Esophagus muscularis mucosa (tissue), 4 donors: ENCODE data around the gene LMOD2.

Experiments
- EP300 ChIP-seq: sonication (generic); formaldehyde crosslinking; IDR thresholded peaks from one replicate; pipeline ENCODE4 v1.6.1; 2017; ENCODE audit warnings: antibody characterized with exemption
- POLR2A ChIP-seq: fragments of 450-650 bp; IDR thresholded peaks from one replicate; pipeline ENCODE4 v1.6.1; 2017; ENCODE audit warnings: antibody characterized with exemption, moderate library complexity, mild to moderate bottlenecking, low read depth
- POLR2AphosphoS5 ChIP-seq, 2 donors: sonication (generic); formaldehyde crosslinking; IDR thresholded peaks; one replicate each; pipeline ENCODE4 v1.6.1; 2017; ENCODE audit warnings: antibody characterized with exemption in 2 of 2
- TF ChIP-seq, protein P1 (sequence below), 3 experiments: fragments of 200-600 bp in 2 of 3; fragments of 450-650 bp in 1 of 3; sonication (generic) in 2 of 3; IDR thresholded peaks; one replicate each; pipeline ENCODE4 v1.5.1; 2017 to 2019; ENCODE audit warnings: antibody characterized with exemption in 3 of 3, mild to moderate bottlenecking in 2 of 3, moderate library complexity in 1 of 3

DNA sequence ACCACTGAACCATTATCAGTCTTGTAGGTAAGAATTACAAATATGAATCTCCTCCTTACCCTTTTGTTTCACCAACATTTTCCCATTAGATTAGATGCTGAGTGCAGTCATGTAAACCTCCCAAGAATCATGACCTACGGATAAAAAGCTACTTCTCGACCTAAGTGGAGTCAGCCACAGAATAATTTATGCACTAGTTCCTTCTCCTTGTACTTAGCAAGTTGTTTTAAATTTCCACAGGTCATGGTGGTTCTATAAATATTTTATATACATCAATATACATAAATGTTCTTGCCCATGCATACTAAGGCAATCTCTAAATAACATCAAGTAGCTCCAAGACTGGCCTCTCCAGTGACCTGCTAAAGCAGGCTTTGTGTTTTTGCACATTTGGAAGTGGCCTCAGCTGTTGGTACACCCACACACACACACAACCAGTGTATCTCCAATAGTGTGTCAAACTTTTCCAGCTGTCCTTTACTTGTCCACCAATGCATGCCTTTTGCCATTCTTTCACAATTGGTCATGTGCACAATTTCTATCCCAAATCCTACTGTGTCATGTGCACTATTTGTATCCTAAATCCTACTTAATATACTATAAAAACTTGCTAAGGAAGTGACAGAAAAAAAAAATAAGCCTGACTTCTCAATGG is 21.5 kb downstream of the LMOD2 start:
- TF ChIP-seq POLR2A (no peak), POLR2AphosphoS5 (IDR thresholded peaks at IDR 0.05) (no peak), EP300 (no peak)
- TF ChIP-seq, protein P1, sequence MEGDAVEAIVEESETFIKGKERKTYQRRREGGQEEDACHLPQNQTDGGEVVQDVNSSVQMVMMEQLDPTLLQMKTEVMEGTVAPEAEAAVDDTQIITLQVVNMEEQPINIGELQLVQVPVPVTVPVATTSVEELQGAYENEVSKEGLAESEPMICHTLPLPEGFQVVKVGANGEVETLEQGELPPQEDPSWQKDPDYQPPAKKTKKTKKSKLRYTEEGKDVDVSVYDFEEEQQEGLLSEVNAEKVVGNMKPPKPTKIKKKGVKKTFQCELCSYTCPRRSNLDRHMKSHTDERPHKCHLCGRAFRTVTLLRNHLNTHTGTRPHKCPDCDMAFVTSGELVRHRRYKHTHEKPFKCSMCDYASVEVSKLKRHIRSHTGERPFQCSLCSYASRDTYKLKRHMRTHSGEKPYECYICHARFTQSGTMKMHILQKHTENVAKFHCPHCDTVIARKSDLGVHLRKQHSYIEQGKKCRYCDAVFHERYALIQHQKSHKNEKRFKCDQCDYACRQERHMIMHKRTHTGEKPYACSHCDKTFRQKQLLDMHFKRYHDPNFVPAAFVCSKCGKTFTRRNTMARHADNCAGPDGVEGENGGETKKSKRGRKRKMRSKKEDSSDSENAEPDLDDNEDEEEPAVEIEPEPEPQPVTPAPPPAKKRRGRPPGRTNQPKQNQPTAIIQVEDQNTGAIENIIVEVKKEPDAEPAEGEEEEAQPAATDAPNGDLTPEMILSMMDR (IDR thresholded peaks at IDR 0.05) = no peak
